Gastrocnemius medialis (tissue), 4 donors: ENCODE results near the gene COL11A2. TPM values are rescaled to one million over a fixed set of nuclear protein-coding genes. Genes with fewer than 3 reads are reported as not detected.

Source experiments
- ATAC-seq, 2 donors: fragments of 150-250 bp; one replicate each; pipeline ENCODE4 v1.9.1; 2016
- DNase-seq, 2 donors: peaks; one replicate each; pipeline ENCODE4 v3.0.0-alpha.2; 2019
- H3K27ac ChIP-seq, 4 donors: fragments of 200-600 bp; sonication (generic); 1 replicate in 1 of 4; 2 replicates in 3 of 4; pipeline ENCODE4 v1.5.1; 2016 to 2018; ENCODE audit warnings: mild to moderate bottlenecking in 2 of 4, moderate library complexity in 1 of 4
- H3K27me3 ChIP-seq, 3 donors: fragments of 200-600 bp; sonication (generic) in 2 of 3; 1 replicate in 1 of 3; 2 replicates in 2 of 3; pipeline versions ENCODE4 v1.5.1 to v1.6.0; 2016 to 2019; ENCODE audit warnings: mild to moderate bottlenecking in 1 of 3, moderate library complexity in 1 of 3
- H3K36me3 ChIP-seq, 2 donors: fragments of 200-600 bp; sonication (generic) in 1 of 2; one replicate each; pipeline ENCODE4 v1.5.1; 2017 to 2018
- H3K4me1 ChIP-seq, 2 donors: fragments of 200-600 bp; sonication (generic) in 1 of 2; one replicate each; pipeline ENCODE4 v1.5.1; 2016 to 2017; ENCODE audit warnings: mild to moderate bottlenecking in 2 of 2
- H3K4me3 ChIP-seq, 4 donors: fragments of 200-600 bp; sonication (generic) in 3 of 4; 1 replicate in 1 of 4; 2 replicates in 3 of 4; pipeline ENCODE4 v1.5.1; 2016 to 2019; ENCODE audit warnings: mild to moderate bottlenecking in 2 of 4
- H3K9me3 ChIP-seq, 3 donors: fragments of 200-600 bp; sonication (generic) in 2 of 3; 1 replicate in 1 of 3; 2 replicates in 2 of 3; pipeline ENCODE4 v1.5.1; 2016 to 2019
- POLR2A ChIP-seq, 2 donors: fragments of 450-650 bp; IDR thresholded peaks; one replicate each; pipeline ENCODE4 v1.6.1; 2017; ENCODE audit warnings: antibody characterized with exemption in 2 of 2, mild to moderate bottlenecking in 2 of 2, moderate library complexity in 2 of 2
- in situ Hi-C, 4 donors: fragments of 200-750 bp; cut with MboI; loops; one replicate each; pipeline versions ENCODE4 v1.15.0 to v1.8.0; 2017; ENCODE audit warnings: low sequenced_read_pairs in 4 of 4
- intact Hi-C: fragments of 100-400 bp; cut with DNase I; formaldehyde crosslinking; loops from one replicate; pipeline ENCODE4 v1.15.1; 2023; ENCODE audit warnings: low total_unique reads
- microRNA counts, 2 donors: library from miRNA; unstranded; fragments of <30 nt; microRNA quantifications; one replicate each; lab custom pipeline; 2016
- microRNA-seq, 2 donors: library from miRNA; unstranded; fragments of <30 nt; microRNA quantifications; one replicate each; pipeline ENCODE4, GENCODE V29; 2016; ENCODE audit warnings: borderline replicate concordance in 2 of 2
- total RNA-seq, 4 donors: library from RNA; depleted of rRNA; stranded (reverse); fragments of >200 nt; gene quantifications; one replicate each; pipeline versions ENCODE4 v1.1.0 to v1.2.3, GENCODE V29; 2016
- TF ChIP-seq, protein P1 (sequence below), 5 experiments: fragments of 450-650 bp in 3 of 5; fragments of 200-600 bp in 2 of 5; sonication (generic) in 2 of 5; IDR thresholded peaks in 4 of 5; conservative IDR thresholded peaks in 1 of 5; 1 replicate in 4 of 5; 2 replicates in 1 of 5; pipeline ENCODE4 v1.5.1; 2016 to 2019; ENCODE audit warnings: antibody characterized with exemption in 5 of 5, mild to moderate bottlenecking in 3 of 5, moderate library complexity in 3 of 5

The COL11A2 gene
- total RNA-seq, 4 donors from 2014 or later = 0.31 to 0.92 (median 0.47) TPM

DNA sequence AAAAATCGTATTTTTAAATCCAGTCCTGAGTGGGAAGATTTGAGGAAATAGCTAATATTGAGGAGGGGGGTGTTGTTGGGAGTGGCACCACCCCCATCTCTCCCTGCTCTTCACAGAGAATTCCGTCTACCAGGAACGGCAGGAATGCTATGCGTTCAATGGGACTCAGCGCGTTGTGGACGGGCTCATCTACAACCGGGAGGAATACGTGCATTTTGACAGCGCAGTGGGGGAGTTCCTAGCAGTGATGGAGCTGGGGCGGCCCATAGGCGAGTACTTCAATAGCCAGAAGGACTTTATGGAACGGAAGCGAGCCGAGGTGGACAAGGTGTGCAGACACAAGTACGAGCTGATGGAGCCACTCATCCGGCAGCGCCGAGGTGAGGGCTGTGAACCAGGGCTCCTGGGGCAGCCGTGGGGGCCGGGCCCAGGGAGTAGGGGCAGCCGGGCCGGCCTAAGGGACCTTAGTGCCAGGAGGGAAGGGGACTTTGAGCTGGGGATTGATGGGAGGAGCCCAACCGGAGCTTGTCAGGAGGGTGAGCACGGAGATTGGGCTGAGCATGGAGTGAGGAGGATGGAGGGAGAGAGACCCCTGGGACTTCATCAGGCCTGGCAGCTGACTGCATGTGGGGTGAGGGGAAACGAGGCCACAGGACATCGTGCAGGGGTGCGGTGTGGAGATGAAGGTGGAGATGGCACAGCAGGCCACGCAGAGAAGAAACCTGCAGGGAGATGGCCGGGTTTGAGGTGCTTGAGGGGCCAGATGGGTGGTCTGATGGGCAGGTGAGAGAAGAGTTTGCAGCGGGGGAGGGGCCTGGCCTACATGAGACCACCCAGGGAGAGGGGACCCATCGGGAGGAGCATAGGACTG lies 75.2 kb downstream of the COL11A2 start:
- in situ Hi-C loops = loop anchor here in 2 of 4 donors (5.0 kb wide), 1 partner anchor 130 kb away; no protein-coding TSS in a partner anchor
- ATAC-seq = no peak

DNA sequence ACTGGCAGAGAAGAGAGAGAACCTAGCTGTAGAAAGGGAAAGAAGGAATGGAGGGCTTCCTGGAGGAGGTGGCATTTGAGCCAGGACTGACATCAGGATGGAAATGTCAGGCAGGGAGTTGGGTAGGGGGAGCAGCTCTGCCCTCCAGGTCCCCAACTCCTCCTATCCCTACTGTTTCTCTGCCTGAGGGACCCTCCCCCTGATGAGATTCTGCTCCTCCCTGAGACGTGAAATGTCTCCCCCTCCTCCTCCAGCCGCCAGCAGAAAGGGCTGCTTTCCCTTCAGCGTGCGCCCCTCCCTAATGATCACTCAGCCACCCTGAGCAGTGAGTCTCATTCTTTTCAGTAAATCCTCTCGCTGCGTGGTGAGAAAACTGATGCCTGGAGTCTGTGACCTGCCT lies 75.8 kb downstream of the COL11A2 start:
- Histone ChIP-seq H3K36me3 (no peaks in the 10 kb centered on the region), H3K27ac (no peak overlapping the region), H3K4me3 (no peak overlapping the region), H3K27me3 (peaks cover 24 to 36% (median 35%) of the 10 kb centered on the region in 3 donors), H3K4me1 (no peaks in the 10 kb centered on the region), H3K9me3 (no peaks in the 10 kb centered on the region)
- TF ChIP-seq POLR2A (IDR thresholded peaks at IDR 0.05) = no peak
- TF ChIP-seq, protein P1, sequence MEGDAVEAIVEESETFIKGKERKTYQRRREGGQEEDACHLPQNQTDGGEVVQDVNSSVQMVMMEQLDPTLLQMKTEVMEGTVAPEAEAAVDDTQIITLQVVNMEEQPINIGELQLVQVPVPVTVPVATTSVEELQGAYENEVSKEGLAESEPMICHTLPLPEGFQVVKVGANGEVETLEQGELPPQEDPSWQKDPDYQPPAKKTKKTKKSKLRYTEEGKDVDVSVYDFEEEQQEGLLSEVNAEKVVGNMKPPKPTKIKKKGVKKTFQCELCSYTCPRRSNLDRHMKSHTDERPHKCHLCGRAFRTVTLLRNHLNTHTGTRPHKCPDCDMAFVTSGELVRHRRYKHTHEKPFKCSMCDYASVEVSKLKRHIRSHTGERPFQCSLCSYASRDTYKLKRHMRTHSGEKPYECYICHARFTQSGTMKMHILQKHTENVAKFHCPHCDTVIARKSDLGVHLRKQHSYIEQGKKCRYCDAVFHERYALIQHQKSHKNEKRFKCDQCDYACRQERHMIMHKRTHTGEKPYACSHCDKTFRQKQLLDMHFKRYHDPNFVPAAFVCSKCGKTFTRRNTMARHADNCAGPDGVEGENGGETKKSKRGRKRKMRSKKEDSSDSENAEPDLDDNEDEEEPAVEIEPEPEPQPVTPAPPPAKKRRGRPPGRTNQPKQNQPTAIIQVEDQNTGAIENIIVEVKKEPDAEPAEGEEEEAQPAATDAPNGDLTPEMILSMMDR (IDR thresholded peaks at IDR 0.05 in 4 of 5, conservative IDR thresholded peaks at IDR 0.05 in 1 of 5) = no peak
- no peak for ATAC-seq
- DNase-seq = no peak
- in situ Hi-C loops = loop anchor here in 2 of 4 donors (5.0 kb wide), 1 partner anchor 131 kb away; no protein-coding TSS in a partner anchor
- intact Hi-C loops = no loop called here

More for the DNA sequence above, 75.2 kb downstream of the COL11A2 start:
- intact Hi-C loops = no loop called here
- H3K4me3 ChIP-seq = no peak overlapping the region
- H3K27ac ChIP-seq = no peak overlapping the region
- H3K36me3 ChIP-seq = no peaks in the 10 kb centered on the region
- peaks cover 24 to 36% (median 35%) of the 10 kb centered on the region in 3 donors for H3K27me3 ChIP-seq
- no peak for TF ChIP-seq POLR2A (IDR thresholded peaks at IDR 0.05)
- TF ChIP-seq, protein P1 (IDR thresholded peaks at IDR 0.05 in 4 of 5, conservative IDR thresholded peaks at IDR 0.05 in 1 of 5) = no peak
- no peak for DNase-seq
- H3K9me3 ChIP-seq = no peaks in the 10 kb centered on the region
- no peaks in the 10 kb centered on the region for H3K4me1 ChIP-seq

DNA sequence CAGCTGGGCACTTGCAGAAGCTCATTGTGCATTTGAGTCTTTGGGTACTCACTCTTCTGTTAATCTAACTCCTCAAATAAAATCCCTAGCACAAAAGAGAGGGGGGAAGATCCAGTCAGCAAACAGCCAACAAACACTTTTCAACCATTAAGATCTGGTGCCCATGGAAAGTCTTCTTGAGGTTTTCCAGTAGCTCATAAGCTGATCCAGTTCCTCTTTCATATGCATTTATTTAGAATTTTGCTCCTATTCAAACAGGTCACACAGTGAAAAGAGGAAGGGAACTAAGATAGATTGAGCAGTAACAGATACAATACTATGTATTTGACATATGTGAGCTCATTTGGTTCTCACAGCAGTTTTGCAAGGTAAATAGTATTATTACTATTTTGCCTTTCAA lies 77.9 kb downstream of the COL11A2 start:
- H3K27ac ChIP-seq = no peak overlapping the region
- intact Hi-C loops = no loop called here
- in situ Hi-C loops = no loop called here
- no peaks in the 10 kb centered on the region for H3K36me3 ChIP-seq
- no peaks in the 10 kb centered on the region for H3K4me1 ChIP-seq
- H3K27me3 ChIP-seq = peaks cover 24 to 36% (median 35%) of the 10 kb centered on the region in 3 donors
- DNase-seq = no peak
- H3K4me3 ChIP-seq = no peak overlapping the region
- no peaks in the 10 kb centered on the region for H3K9me3 ChIP-seq
- ATAC-seq = no peak
- no peak for TF ChIP-seq POLR2A (IDR thresholded peaks at IDR 0.05)
- TF ChIP-seq, protein P1 (IDR thresholded peaks at IDR 0.05 in 4 of 5, conservative IDR thresholded peaks at IDR 0.05 in 1 of 5) = no peak

DNA sequence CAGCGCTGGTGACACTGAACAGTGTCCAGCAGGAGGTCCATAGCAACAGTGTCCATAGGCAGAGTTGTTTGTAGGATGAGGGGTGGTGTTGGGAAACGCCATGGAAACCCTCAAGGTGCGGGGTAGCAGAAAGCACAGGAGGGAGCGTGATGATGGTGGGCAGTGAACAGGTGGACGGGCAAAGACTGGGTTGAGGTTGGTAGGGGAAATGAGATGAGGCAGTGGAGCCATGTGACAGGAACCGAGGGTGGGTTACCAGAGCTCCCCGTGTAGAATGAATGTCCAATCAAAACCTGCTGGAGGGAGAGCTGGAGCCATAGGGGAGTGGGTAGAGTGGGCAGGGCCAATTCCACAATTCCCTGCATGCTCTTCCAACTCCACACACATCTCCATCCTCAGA lies 78.5 kb downstream of the COL11A2 start:
- Histone ChIP-seq H3K9me3 (no peaks in the 10 kb centered on the region), H3K27me3 (peaks cover 24 to 36% (median 35%) of the 10 kb centered on the region in 3 donors), H3K4me1 (no peaks in the 10 kb centered on the region), H3K36me3 (no peaks in the 10 kb centered on the region), H3K27ac (no peak overlapping the region), H3K4me3 (no peak overlapping the region)
- DNase-seq (no peak), ATAC-seq (no peak)
- intact Hi-C loops = no loop called here
- in situ Hi-C loops = no loop called here
- TF ChIP-seq POLR2A (IDR thresholded peaks at IDR 0.05) = no peak
- TF ChIP-seq, protein P1 (IDR thresholded peaks at IDR 0.05 in 4 of 5, conservative IDR thresholded peaks at IDR 0.05 in 1 of 5) = no peak

MicroRNA genes within 50 kb of the gene (microRNA counts, 767-probe panel; counts per million panel counts)
- microRNA hsa-miR-219-1-3p (lab: Ali Mortazavi, UCI) (356 to 448 counts per million in 2 donors), microRNA hsa-miR-219-5p (lab: Ali Mortazavi, UCI) (356 to 448 counts per million in 2 donors)

Small RNA genes within 50 kb of the gene (microRNA-seq; reads per million reads assigned to microRNA genes)
- 0 to 1.2 reads per million in 2 donors for gene MIR219A1

Other genes starting within 250 kb of the COL11A2 start
- gene HLA-DMA, start 239.4 kb downstream of the COL11A2 start, total RNA-seq = 10 to 100 TPM in 1 of 4 donors, 1 to 10 TPM in 3; 3.6 to 22.8 (median 6.3) TPM
- 100 to 1,000 TPM in 1 of 4 donors, 10 to 100 TPM in 3; 62.5 to 108 (median 86.6) TPM for gene BRD2, start 223.9 kb downstream of the COL11A2 start, total RNA-seq
- 1 to 10 TPM in 2 of 4 donors, under 1 TPM in 2; 0.20 to 2.9 (median 0.86) TPM for gene HLA-DOA, start 182.9 kb downstream of the COL11A2 start, total RNA-seq
- 10 to 100 TPM in 3 of 4 donors, 1 to 10 TPM in 1; 6.8 to 51.8 (median 23.4) TPM for gene HLA-DPA1, start 118.8 kb downstream of the COL11A2 start, total RNA-seq
- 10 to 100 TPM; 16.7 to 52.1 (median 23.5) TPM for gene HLA-DPB1, start 116.5 kb downstream of the COL11A2 start, total RNA-seq
- 10 to 100 TPM; 20.8 to 38.4 (median 24.6) TPM for gene RXRB, start 8.2 kb upstream of the COL11A2 start, total RNA-seq
- 10 to 100 TPM; 21.9 to 45.4 (median 26.2) TPM for gene SLC39A7, start 8.4 kb upstream of the COL11A2 start, total RNA-seq
- 10 to 100 TPM in 3 of 4 donors, 1 to 10 TPM in 1; 7.9 to 28.3 (median 14.3) TPM for gene HSD17B8, start 12.2 kb upstream of the COL11A2 start, total RNA-seq
- 10 to 100 TPM in 3 of 4 donors, 1 to 10 TPM in 1; 7.4 to 16.3 (median 12.1) TPM for gene RING1, start 16.0 kb upstream of the COL11A2 start, total RNA-seq
- gene VPS52, start 79.4 kb upstream of the COL11A2 start, total RNA-seq = 10 to 100 TPM; 28.7 to 52.8 (median 41.2) TPM
- 1,000 to 10,000 TPM; 1,834 to 2,142 (median 2,010) TPM for gene RPS18, start 79.6 kb upstream of the COL11A2 start, total RNA-seq
- 1 to 10 TPM; 1.0 to 2.0 (median 1.7) TPM for gene B3GALT4, start 84.7 kb upstream of the COL11A2 start, total RNA-seq
- gene WDR46, start 96.8 kb upstream of the COL11A2 start, total RNA-seq = 10 to 100 TPM; 34.5 to 57.3 (median 49.1) TPM
- gene PFDN6, start 97.1 kb upstream of the COL11A2 start, total RNA-seq = 100 to 1,000 TPM in 1 of 4 donors, 10 to 100 TPM in 3; 49.9 to 106 (median 76.8) TPM
- gene RGL2, start 106.5 kb upstream of the COL11A2 start, total RNA-seq = 10 to 100 TPM; 39.8 to 52.3 (median 40.8) TPM
- gene TAPBP, start 121.6 kb upstream of the COL11A2 start, total RNA-seq = 10 to 100 TPM; 15.9 to 42.4 (median 36.5) TPM
- gene ZBTB22, start 125.3 kb upstream of the COL11A2 start, total RNA-seq = 10 to 100 TPM in 3 of 4 donors, 1 to 10 TPM in 1; 9.0 to 19.3 (median 16.3) TPM
- 10 to 100 TPM; 37.2 to 76.0 (median 59.8) TPM for gene DAXX, start 130.5 kb upstream of the COL11A2 start, total RNA-seq
- 1 to 10 TPM in 1 of 4 donors, under 1 TPM in 1, not detected in 2; 0.64 to 1.4 TPM for gene KIFC1, start 199.4 kb upstream of the COL11A2 start, total RNA-seq
- 10 to 100 TPM; 53.5 to 65.8 (median 62.9) TPM for gene PHF1, start 218.5 kb upstream of the COL11A2 start, total RNA-seq
- 100 to 1,000 TPM in 2 of 4 donors, 10 to 100 TPM in 2; 69.9 to 119 (median 93.2) TPM for gene CUTA, start 225.6 kb upstream of the COL11A2 start, total RNA-seq
- gene SYNGAP1, start 227.6 kb upstream of the COL11A2 start, total RNA-seq = 1 to 10 TPM in 3 of 4 donors, under 1 TPM in 1; 0.71 to 2.3 (median 1.3) TPM